ENCODE results near the gene CPLANE1.
"Not testable (repeated sequence)": the region's sequence is repeated elsewhere in the genome, so short reads cannot be mapped to it uniquely, and the experiment has no call there.

Gene CPLANE1

GRCh38 chr5:37121027-37121426 is 128.1 kb downstream of the CPLANE1 start:
- DNase-seq (ENCODE audit: low spot score), result no peak

GRCh38 chr5:37120270-37120669 is 128.9 kb downstream of the CPLANE1 start:
- DNase-seq (ENCODE audit: low spot score), result no peak

DNA sequence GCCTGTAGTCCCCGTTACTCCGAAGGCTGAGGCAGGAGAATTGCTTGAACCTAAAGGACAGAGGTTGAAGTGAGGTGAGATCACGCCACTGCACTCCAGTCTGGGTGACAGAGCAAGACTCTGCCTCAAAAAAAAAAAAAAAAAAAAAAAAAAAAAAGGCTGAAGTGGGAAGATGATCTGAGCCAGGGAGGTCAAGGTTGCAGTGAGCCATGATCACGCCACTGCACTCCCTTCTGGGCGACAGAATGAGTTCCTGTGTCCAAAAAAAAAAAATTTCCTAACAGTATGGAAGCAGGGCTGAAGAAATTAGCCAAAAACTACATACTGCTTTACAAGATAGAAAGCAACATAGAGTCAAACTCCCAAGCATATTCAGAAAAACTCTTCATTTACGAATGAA is 132.8 kb downstream of the CPLANE1 start:
- no peak for DNase-seq (ENCODE audit: low spot score)

DNA sequence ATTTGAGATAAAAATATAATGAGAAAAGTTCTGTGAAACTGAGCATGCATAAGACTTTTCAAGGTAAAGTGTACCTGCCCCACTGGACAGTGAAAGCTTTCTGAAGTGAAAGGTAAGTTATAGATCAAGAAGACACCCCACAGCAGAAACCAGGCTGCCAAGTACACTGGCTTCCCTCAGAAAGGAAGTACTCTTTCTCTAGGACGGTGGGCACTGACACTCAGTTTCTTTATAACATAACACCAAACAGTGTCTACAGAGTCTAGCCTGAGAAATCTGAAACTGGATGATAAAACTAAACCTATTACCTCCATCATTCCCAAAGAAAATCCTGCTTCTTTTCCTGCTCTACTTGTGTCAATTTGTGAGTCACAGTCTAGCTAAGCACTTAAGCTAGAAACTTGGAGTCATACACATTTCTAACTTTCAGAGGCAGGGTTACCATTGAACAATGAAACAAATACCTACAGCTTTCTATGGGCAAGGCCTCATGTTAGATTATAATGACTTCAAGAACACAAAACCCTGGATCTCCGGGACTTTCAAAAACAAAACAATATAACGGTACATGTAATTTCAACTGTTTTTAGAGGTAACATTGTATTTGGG is 136.7 kb downstream of the CPLANE1 start:
- DNase-seq (ENCODE audit: low spot score), result no peak

GRCh38 chr5:37111426-37112382 is 137.5 kb downstream of the CPLANE1 start:
- DNase-seq (ENCODE audit: low spot score), result no peak

DNA sequence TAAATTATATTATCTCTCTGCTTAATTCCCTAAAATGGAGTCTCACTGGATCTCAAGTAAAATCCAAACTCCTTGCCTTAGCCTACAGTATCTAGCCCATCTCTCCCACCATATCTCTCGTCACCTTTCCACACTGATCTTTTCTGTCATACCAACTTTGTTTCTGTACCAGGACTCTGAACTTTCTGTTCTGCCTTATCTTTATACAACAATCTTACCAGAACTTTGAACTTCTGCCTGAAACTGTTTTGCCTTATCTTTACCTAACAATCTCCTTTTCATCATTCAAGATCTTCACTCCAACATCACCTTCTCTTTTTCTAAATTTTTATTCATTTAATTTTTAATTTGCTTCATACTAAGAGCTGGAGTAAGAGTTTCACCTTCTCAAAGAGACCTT is 139.0 kb downstream of the CPLANE1 start:
- no peak for DNase-seq (ENCODE audit: low spot score)

DNA sequence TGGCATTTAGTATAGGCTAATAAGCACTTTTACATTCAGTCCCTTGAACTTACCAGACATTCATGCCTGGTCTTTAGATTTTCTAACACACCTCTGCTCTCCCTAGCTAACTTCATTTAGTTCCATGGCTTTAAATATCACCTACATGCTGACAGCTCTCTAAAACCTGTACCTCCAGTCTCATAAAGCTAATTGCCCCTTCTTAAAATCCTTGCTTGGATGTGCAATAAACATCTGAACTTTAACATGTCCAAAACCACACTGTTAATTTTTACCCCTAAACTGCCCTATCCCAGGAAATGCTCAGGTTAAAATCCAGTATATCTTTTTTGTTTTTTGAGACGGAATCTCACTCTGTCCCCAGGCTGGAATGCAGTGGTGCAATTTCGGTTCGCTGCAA is 139.8 kb downstream of the CPLANE1 start:
- no peak for DNase-seq (ENCODE audit: low spot score)

GRCh38 chr5:37103302-37103701 is 145.9 kb downstream of the CPLANE1 start:
- no peak for DNase-seq (ENCODE audit: low spot score)

GRCh38 chr5:37099267-37099666 is 149.9 kb downstream of the CPLANE1 start:
- DNase-seq (ENCODE audit: low spot score), result not testable (repeated sequence)

DNA sequence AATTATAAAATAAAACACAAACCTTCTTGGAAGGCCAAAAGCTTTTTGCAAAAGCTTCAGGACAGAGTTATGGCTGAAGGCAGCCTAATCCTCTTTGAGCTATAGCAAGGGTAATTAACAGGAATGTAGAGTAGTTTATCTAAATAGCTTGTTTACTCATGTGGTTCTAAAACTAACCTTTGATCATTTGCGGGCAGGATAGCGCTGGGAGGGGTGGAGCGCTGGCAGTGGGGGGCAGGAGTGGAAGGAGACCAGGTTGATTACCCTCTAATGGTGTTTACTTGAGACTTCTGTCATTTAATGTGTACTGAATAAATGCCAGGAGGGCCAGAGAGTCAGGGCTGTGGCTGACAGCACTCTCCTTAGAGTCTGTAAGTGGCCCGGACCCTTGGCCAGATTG is 155.4 kb downstream of the CPLANE1 start:
- not testable (repeated sequence) for DNase-seq (ENCODE audit: low spot score)

DNA sequence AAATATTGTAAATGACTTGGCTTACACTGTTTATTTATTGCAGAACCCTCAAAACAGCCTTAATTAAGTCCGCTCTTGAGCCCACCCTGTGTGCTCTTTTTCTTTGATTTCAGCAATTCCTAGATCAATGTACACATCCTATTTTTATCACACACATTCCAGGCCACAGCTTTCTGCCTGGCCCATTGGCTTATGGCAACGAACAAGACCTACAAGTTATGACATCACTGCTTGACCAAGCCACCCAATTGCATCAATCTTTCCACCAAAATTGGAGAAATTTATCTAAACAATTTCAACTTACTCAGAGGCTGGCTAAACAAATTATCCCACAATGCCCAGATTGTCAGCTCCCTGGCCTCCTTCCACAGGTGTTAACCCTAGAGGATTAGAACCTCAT is 158.4 kb downstream of the CPLANE1 start:
- DNase-seq (ENCODE audit: low spot score), result no peak

DNA sequence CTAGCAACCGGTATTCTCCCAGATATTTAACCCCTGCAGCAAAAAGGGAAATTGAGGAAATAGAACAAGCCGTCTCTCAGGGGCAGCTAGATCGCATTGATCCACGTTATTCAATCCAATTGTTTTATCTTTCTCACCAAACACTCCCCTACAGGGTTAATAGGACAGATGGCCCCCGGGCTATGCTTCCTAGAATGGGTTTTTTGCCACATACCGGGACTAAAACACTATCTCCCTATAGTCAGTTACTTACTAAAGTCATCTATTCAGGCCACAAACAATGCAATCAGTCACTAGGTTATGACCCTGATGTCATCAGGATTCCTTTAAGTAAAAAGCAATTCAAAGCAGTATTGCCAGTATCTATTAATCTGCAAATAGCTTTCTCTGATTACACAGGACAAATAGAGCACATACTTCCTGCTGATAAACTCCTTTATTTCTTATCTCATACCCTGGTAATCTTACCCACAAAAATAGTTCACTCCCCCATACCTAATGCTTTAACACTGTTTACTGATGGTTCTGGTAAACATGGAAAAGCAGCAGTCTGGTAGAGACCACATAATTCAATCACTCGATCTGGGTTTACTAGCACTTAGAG is 159.0 kb downstream of the CPLANE1 start:
- no peak for DNase-seq (ENCODE audit: low spot score)

DNA sequence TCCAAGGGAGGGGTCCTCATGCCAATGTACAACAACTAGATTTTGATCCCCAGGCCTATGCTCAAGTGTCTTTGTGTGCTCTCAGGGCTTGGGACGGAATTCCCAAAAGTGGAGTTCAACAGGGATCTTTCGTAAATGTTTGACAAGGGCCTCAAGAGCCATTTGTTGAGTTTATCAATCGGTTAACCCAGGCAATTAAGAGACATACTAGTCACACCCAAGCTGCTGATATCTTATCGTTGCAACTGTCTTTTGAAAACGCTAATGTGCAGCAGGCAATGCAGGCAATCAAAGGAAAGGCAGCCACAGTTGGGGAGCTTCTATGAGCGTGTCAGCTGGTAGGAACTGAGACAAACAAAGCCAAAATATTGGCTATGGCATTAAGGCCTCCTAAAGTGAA is 161.2 kb downstream of the CPLANE1 start:
- no peak for DNase-seq (ENCODE audit: low spot score)

DNA sequence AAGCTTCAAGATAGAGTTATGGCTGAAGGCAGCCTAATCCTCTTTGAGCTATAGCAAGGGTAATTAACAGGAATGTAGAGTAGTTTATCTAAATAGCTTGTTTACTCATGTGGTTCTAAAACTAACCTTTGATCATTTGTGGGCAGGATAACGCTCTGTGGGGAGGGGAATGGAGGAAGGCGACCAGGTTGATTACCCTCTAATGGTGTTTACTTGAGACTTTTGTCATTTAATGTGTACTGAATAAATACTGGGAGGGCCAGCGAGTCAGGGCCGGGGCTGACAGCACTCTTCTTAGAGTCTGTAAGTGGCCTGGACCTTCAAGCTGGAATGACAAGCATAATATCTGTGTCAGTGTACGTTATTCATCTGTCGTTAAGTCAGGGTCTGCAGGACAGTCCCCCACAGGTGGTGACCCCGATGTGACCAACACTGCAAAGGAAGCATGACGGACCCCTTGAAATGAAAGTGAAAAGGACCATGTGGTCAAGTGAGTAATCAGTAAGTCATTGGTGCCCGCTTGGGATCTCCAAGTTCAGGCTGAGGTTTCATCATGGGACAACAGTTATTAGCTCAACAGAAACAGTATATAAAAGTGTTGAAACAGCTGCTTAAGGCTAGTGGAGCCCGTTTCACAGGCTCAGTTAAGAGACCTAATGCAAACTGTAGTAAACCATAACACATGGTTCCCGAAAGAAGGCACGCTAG is 162.6 kb downstream of the CPLANE1 start:
- no peak for DNase-seq (ENCODE audit: low spot score)

GRCh38 chr5:37086026-37086425 is 163.2 kb downstream of the CPLANE1 start:
- not testable (repeated sequence) for DNase-seq (ENCODE audit: low spot score)

- not testable (repeated sequence) for DNase-seq (ENCODE audit: low spot score)
These were observed 166.2 kb downstream of the CPLANE1 start for GRCh38 chr5:37082977-37083376.

DNA sequence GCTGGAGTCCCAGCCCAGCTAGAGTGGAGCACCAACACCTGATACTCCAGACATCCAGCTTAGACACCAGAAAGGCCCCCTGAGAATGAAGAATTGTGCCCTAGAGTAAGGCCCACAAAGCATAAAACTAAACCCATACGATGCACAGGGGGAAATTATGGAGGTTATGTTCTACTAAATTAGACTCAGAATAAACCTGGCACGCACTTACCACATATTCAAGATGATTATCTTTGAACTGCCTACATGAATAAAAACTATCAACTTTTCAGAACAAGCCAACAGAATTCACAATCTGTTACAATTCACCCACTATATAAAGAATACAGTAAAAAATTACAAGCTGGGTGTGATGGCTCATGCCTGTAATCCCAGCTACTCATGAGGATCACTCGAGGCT is 168.5 kb downstream of the CPLANE1 start:
- DNase-seq (ENCODE audit: low spot score), result no peak

DNA sequence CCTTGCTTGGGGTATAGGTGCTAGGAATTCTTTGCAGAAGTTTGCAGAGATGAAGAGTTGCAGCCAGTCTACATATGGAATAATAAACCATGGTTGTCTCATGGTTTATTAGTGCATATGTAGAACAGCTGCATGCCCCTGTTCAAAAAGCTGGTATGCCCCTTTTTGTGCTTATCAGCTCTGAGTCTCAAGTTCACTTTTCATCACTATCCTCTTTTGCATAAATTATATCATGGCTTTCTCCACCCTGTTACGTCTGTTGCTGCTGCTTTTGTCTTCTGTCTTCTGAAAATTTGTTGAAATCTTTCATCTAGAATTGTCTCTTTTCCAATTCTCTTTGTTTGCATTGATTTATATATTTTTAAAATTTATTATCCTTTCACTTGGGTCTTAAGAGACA is 172.0 kb downstream of the CPLANE1 start:
- no peak for DNase-seq (ENCODE audit: low spot score)

DNA sequence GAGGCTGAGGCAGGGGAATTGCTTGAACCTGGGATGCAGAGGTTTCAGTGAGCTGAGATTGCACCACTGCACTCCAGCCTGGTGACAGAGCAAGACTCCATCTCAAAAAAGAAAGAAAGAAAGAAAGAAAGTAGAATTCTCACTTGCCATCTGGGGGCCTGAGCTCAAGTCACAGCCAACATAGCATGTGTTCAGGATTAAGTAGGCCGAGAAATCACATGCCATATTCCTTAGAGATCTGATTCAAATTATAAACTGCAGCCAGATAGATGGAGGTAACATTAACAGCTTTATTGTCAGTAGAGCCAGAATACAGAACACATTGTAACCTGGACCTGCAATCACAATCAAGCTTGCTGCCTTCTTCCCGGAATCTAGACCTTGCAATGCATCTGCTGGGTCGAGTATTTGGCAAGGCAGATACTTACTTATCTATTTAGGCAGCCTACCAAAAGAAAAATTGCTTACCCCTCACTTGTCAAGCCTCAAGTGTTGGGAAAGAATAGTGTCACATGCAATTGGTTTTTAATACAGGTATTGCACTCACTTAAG is 173.7 kb downstream of the CPLANE1 start:
- no peak for DNase-seq (ENCODE audit: low spot score)

DNA sequence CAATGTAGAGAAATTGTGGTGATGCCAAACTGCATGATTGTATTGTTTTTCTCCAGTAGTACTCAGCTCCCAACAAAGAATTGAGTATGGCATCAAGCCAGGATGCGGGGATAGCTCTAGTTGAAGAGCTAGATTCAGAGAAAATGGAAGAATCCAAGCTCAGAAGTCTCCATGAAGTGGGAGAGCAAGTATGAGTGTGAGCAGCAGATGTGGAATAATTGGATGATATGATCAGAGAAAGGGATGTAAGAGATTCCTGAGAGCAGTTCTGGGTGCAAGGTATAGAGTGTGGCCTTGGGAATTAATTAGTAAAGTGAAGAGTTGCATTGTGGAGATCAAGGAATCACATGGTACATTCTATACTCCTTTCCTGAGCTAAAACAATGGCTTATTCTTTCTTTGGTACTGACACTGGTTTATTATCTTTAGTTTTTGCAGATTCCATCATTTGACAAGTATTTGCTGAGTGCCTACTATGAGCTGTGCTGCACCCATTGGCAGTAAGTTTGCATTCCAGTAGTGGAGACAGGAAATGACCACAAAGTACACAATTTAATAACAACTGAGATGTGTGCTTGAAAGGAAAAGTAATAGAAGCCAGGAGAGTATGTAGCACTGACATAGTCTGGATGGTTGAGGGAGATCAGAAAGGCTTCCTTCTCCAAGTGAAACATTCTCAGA is 177.1 kb downstream of the CPLANE1 start:
- DNase-seq (ENCODE audit: low spot score), result no peak

DNA sequence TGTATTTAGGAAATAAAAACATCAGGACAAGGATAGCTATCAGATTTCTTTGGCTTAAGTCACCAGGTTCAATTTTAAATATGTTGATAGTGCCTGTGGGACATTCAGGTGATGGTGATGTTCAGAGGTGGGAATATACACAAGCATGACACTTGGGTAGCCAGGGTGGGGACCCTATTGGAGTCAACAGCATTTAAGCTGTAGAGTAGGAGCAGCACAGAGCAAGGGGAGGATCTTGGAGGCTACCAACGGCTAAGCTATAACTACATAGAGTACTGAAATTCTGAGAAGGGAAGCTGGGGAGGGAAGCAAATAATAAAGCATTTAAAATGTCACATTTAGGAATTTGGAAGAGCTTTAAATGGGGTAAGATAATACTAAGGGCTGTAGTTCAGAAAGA is 177.7 kb downstream of the CPLANE1 start:
- DNase-seq (ENCODE audit: low spot score), result no peak

DNA sequence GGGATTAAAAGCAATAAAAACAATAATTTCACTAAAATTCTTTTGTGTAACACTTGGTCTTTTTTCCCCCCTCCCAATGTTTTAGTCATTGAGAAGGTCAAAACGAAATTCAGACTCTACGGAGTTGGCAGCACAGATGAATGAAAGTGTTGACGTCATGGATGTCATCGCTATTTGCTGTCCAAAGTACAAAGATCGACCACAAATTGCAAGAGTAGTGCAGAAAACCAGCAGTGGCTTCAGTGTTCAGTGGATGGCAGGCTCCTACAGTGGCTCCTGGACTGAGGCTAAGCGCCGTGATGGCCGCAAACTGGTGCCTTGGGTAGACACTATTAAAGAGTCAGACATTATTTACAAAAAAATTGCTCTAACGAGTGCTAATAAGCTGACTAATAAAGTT is 184.7 kb downstream of the CPLANE1 start:
- DNase-seq (ENCODE audit: low spot score), result no peak
